Activated CD4-positive, alpha-beta T cell treated with anti-CD3 and anti-CD28 coated beads for 24 hours (primary cell): ENCODE measurements around the gene STX18.
"Not testable (repeated sequence)": the region's sequence is repeated elsewhere in the genome, so short reads cannot be mapped to it uniquely, and the experiment has no call there.

ENCODE experiments used
- DNase-seq, 2 donors: peaks; one replicate each; pipeline ENCODE4 v3.0.0-alpha.2; 2020; ENCODE audit warnings: low read depth in 2 of 2

Gene STX18

GRCh38 chr4:4480685-4481398, 61.0 kb downstream of the STX18 start:
- no peak for DNase-seq

- no peak for DNase-seq
Observed at GRCh38 chr4:4480205-4480604, 61.6 kb downstream of the STX18 start.

- no peak for DNase-seq
Observed at GRCh38 chr4:4479366-4479765, 62.5 kb downstream of the STX18 start.

- no peak for DNase-seq
Observed at GRCh38 chr4:4477796-4478195, 64.1 kb downstream of the STX18 start.

GRCh38 chr4:4477391-4477790, 64.5 kb downstream of the STX18 start:
- DNase-seq = no peak

- no peak for DNase-seq
Observed at GRCh38 chr4:4474476-4474875, 67.4 kb downstream of the STX18 start.

GRCh38 chr4:4472344-4472958, 69.4 kb downstream of the STX18 start:
- no peak for DNase-seq

- no peak for DNase-seq
Observed at GRCh38 chr4:4471195-4471594, 70.7 kb downstream of the STX18 start.

- DNase-seq = no peak
Observed at GRCh38 chr4:4470208-4470607, 71.6 kb downstream of the STX18 start.

GRCh38 chr4:4465238-4465637, 76.6 kb downstream of the STX18 start:
- DNase-seq = not testable (repeated sequence)

GRCh38 chr4:4462970-4463369, 78.9 kb downstream of the STX18 start:
- DNase-seq = no peak

- no peak for DNase-seq
Observed at GRCh38 chr4:4461850-4462249, 80.0 kb downstream of the STX18 start.

- no peak for DNase-seq
Observed at GRCh38 chr4:4461178-4461577, 80.7 kb downstream of the STX18 start.

GRCh38 chr4:4460759-4461158, 81.1 kb downstream of the STX18 start:
- DNase-seq = no peak

- no peak for DNase-seq
Observed at GRCh38 chr4:4459181-4459580, 82.7 kb downstream of the STX18 start.

- no peak for DNase-seq
Observed at GRCh38 chr4:4457803-4458553, 83.9 kb downstream of the STX18 start.

GRCh38 chr4:4456816-4457578, 84.9 kb downstream of the STX18 start:
- DNase-seq = no peak

- DNase-seq = no peak
Observed at GRCh38 chr4:4456351-4456750, 85.5 kb downstream of the STX18 start.

GRCh38 chr4:4455210-4455865, 86.5 kb downstream of the STX18 start:
- no peak for DNase-seq

GRCh38 chr4:4446434-4446833, 95.4 kb downstream of the STX18 start:
- no peak for DNase-seq

- no peak for DNase-seq
Observed at GRCh38 chr4:4443821-4444220, 98.0 kb downstream of the STX18 start.
